Lung (tissue), 12 donors: ENCODE results near the gene PRSS16. TPM values are rescaled to one million over a fixed set of nuclear protein-coding genes. Genes with fewer than 3 reads are reported as not detected.

ENCODE experiments used
- ATAC-seq: fragments of 200-7000 bp; cut with Tn5 transposase; one replicate; pipeline ENCODE4 v1.9.1; 2020; ENCODE audit warnings: moderate number of reproducible peaks; ENCODE audit not compliant: insufficient read depth, low FRiP score
- DNase-seq, 3 donors: peaks; one replicate each; pipeline ENCODE4 v3.0.0-alpha.2; 2013 to 2017
- H3K27ac ChIP-seq, 2 donors: one replicate each; pipeline ENCODE4 v1.5.1; 2013; ENCODE audit warnings: mild to moderate bottlenecking in 2 of 2, moderate library complexity in 2 of 2, control low read depth in 1 of 2, inconsistent platforms in 1 of 2, low read depth in 1 of 2, low read length in 1 of 2
- H3K27me3 ChIP-seq, 3 donors: one replicate each; pipeline ENCODE4 v1.5.1; 2013; ENCODE audit warnings: low read length in 2 of 3; ENCODE audit not compliant: control insufficient read depth in 3 of 3, insufficient read depth in 3 of 3
- H3K36me3 ChIP-seq, 4 donors: one replicate each; pipeline ENCODE4 v1.5.1; 2013; ENCODE audit warnings: low read length in 4 of 4, mild to moderate bottlenecking in 1 of 4, moderate library complexity in 1 of 4; ENCODE audit not compliant: control insufficient read depth in 4 of 4, insufficient read depth in 4 of 4
- H3K4me1 ChIP-seq, 5 donors: one replicate each; pipeline ENCODE4 v1.5.1; 2013; ENCODE audit warnings: low read length in 5 of 5, mild to moderate bottlenecking in 2 of 5, moderate library complexity in 1 of 5; ENCODE audit not compliant: control insufficient read depth in 5 of 5, insufficient read depth in 5 of 5
- H3K4me3 ChIP-seq: one replicate; pipeline ENCODE4 v1.5.1; 2013; ENCODE audit warnings: mild to moderate bottlenecking, control low read depth, moderate library complexity
- H3K9ac ChIP-seq, 2 donors: one replicate each; pipeline ENCODE4 v1.5.1; 2013; ENCODE audit warnings: low read length in 2 of 2, control low read depth in 1 of 2; ENCODE audit not compliant: insufficient read depth in 1 of 2
- H3K9me3 ChIP-seq, 4 donors: one replicate each; pipeline ENCODE4 v1.5.1; 2013; ENCODE audit warnings: low read length in 3 of 4, mild to moderate bottlenecking in 1 of 4, moderate library complexity in 1 of 4; ENCODE audit not compliant: control insufficient read depth in 4 of 4, insufficient read depth in 3 of 4
- WGBS, 2 donors: extraction: QIAGEN DNeasy Blood & Tissue Kit; methylation state at CpG; one replicate each; pipeline ENCODE4 v1.1.7; 2013; 5-methylcytosine and 5-hydroxymethylcytosine counted together
- polyA plus RNA-seq, 2 donors: library from polyadenylated mRNA; stranded (reverse); fragments of 200-250 nt; gene quantifications; one replicate each; pipeline ENCODE4 v1.2.1, GENCODE V29; 2013
- total RNA-seq, 2 donors: library from RNA; depleted of rRNA in 1 of 2; stranded (reverse); fragments of >200 nt in 1 of 2; gene quantifications; one replicate each; pipeline ENCODE4 v1.2.1, GENCODE V29; 2014 to 2021
- TF ChIP-seq, protein P1 (sequence below): IDR thresholded peaks from 2 replicates; pipeline ENCODE4 v1.5.1; 2012; ENCODE audit warnings: mild to moderate bottlenecking; ENCODE audit errors: control extremely low read depth, extremely low read depth
- donor health status: control.
- donor health status: control.
- donor health status: Bipolar disorder and iron deficiency.
- donor health status: healthy.
- donor health status: DM: yes; HTN: yes; CAD: no.

PRSS16 gene
- total and polyA plus RNA-seq, 4 donors = 3.2 to 18.0 (median 10.6) TPM

DNA sequence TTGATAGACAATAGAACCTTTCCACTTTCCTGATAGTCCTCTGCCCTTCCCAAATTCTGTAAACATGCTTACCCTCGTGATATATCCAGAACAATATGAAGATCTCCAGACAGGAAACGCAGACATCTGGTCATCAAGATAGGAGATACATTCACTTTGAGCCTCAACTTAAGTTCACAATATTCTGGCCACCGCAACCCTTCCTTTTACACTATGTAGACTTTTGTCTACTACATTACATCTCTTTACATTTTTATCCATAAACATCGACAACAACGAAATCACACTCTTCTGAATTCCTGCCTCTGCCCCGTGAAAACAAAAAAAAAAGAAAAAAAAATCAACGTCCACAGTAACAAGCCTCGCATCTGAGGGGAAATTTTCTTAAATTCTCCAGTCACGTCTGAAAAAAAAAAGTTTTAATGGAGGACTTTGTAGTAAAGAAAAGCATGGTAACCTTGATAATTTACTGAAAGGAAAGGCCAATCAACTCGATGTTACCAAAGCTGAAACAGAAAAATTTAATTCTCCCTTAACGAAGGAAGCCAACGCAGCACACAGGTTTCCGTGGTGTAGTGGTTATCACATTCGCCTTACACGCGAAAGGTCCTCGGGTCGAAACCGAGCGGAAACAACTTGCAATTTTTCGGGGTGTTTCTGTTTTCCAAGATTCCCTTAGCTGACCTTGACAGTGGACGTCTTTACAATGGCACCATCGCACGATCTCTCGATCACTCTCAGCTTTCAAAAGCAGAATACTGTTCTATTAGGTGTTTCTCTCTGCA, 42.8 kb downstream of the PRSS16 start:
- H3K27ac ChIP-seq = no peak overlapping the region
- H3K9me3 ChIP-seq = peaks cover 0 to 17% (median 3%) of the 10 kb centered on the region in 4 donors
- H3K4me1 ChIP-seq = no peaks in the 10 kb centered on the region
- no peaks in the 10 kb centered on the region for H3K36me3 ChIP-seq
- TF ChIP-seq, protein P1, sequence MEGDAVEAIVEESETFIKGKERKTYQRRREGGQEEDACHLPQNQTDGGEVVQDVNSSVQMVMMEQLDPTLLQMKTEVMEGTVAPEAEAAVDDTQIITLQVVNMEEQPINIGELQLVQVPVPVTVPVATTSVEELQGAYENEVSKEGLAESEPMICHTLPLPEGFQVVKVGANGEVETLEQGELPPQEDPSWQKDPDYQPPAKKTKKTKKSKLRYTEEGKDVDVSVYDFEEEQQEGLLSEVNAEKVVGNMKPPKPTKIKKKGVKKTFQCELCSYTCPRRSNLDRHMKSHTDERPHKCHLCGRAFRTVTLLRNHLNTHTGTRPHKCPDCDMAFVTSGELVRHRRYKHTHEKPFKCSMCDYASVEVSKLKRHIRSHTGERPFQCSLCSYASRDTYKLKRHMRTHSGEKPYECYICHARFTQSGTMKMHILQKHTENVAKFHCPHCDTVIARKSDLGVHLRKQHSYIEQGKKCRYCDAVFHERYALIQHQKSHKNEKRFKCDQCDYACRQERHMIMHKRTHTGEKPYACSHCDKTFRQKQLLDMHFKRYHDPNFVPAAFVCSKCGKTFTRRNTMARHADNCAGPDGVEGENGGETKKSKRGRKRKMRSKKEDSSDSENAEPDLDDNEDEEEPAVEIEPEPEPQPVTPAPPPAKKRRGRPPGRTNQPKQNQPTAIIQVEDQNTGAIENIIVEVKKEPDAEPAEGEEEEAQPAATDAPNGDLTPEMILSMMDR = no peak
- no peak overlapping the region for H3K4me3 ChIP-seq
- peak in 1 of 3 donors; percentile 13 for DNase-seq
- 5 to 10% methylated on average over 25 of the region's 25 CpGs for WGBS, 2 donors
- no peak for ATAC-seq
- peaks cover 25 to 98% (median 93%) of the 10 kb centered on the region in 3 donors for H3K27me3 ChIP-seq
- H3K9ac ChIP-seq = no peak overlapping the region

DNA sequence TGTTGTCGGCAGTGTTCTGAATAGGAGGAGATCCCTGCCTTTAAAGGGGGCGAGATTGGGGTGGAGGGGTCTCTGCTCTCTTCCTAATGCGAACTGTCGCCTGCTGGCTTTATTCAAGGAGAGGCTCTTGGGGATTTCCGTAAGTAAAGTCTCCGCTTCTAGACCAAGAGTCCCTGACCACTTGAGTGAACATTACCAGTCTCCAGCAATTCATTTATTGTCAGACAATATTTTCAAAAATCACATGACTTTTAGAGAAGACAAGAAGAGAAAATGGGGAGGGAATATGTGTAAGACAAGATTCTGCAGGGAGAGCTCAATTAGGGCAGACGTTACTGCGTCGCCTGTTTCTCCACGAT, 43.3 kb downstream of the PRSS16 start:
- H3K36me3 ChIP-seq = no peaks in the 10 kb centered on the region
- H3K9ac ChIP-seq = no peak overlapping the region
- peaks cover 0 to 19% (median 3%) of the 10 kb centered on the region in 4 donors for H3K9me3 ChIP-seq
- ATAC-seq (no peak), DNase-seq (no peak)
- no peaks in the 10 kb centered on the region for H3K4me1 ChIP-seq
- peaks cover 25 to 98% (median 93%) of the 10 kb centered on the region in 3 donors for H3K27me3 ChIP-seq
- 15 to 17% methylated on average over 10 of the region's 10 CpGs for WGBS, 2 donors
- H3K27ac ChIP-seq = no peak overlapping the region
- no peak overlapping the region for H3K4me3 ChIP-seq
- TF ChIP-seq, protein P1 = no peak

DNA sequence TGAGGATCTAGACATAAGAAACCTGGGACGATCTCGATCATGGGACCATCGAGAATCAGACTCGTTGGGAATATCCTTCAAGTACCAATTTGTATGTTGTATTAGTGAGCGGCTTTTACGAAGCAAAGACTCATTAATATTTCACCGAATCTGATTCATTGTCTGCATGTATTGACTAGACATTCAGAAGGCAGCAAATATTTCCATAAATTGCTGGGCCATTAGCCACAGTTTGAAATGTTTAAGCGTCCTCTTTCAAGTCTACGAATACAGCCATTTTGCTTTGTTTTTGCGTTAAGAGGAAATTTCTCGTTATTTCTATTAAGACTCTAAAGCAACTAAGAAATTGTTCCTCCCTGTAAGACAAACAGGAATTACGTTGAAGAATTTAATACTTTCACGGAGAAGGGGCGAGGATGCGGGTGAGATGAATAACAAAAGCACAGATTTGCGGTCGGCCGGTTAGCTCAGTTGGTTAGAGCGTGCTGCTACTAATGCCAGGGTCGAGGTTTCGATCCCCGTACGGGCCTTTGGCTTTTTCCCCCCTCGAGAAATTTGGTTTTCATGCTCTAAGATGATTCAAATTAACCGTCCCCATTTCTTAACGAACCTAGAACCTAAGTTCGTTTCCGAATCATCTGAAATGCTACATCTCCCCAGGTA, 46.1 kb downstream of the PRSS16 start:
- Histone ChIP-seq H3K27ac (no peak overlapping the region), H3K4me1 (no peaks in the 10 kb centered on the region), H3K9me3 (peaks cover 0 to 19% (median 3%) of the 10 kb centered on the region in 4 donors), H3K9ac (no peak overlapping the region), H3K27me3 (peaks cover 25 to 99% (median 98%) of the 10 kb centered on the region in 3 donors), H3K4me3 (no peak overlapping the region), H3K36me3 (no peaks in the 10 kb centered on the region)
- WGBS, 2 donors = 16 to 24% methylated on average over 28 of the region's 28 CpGs
- TF ChIP-seq, protein P1 = no peak
- peak in 2 of 3 donors; percentile 49 to 51 for DNase-seq
- ATAC-seq = no peak
